ENCODE measurements around the gene PTPRM.

- TF ChIP-seq EZH2 (IDR thresholded peaks at IDR 0.05): no peak
- TF ChIP-seq, protein P1, sequence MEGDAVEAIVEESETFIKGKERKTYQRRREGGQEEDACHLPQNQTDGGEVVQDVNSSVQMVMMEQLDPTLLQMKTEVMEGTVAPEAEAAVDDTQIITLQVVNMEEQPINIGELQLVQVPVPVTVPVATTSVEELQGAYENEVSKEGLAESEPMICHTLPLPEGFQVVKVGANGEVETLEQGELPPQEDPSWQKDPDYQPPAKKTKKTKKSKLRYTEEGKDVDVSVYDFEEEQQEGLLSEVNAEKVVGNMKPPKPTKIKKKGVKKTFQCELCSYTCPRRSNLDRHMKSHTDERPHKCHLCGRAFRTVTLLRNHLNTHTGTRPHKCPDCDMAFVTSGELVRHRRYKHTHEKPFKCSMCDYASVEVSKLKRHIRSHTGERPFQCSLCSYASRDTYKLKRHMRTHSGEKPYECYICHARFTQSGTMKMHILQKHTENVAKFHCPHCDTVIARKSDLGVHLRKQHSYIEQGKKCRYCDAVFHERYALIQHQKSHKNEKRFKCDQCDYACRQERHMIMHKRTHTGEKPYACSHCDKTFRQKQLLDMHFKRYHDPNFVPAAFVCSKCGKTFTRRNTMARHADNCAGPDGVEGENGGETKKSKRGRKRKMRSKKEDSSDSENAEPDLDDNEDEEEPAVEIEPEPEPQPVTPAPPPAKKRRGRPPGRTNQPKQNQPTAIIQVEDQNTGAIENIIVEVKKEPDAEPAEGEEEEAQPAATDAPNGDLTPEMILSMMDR (IDR thresholded peaks at IDR 0.05): no peak
Measured at GRCh38 chr18:8374676-8375075, 807.6 kb downstream of the PTPRM start.

All from neural progenitor cell (in vitro differentiated cells).